HG03095 (cell line): ENCODE results near the gene RELN.
A peak's percentile ranks its signal among the peaks of the same experiment; 100 is the strongest.
"Not testable (repeated sequence)": the region's sequence is repeated elsewhere in the genome, so short reads cannot be mapped to it uniquely, and the experiment has no call there.

Experiments
- ATAC-seq: cut with Tn5 transposase; IDR thresholded peaks from one replicate; pipeline ENCODE4 v1.9.1; 2021; ENCODE audit warnings: moderate library complexity; ENCODE audit not compliant: unreplicated experiment

RELN gene

DNA sequence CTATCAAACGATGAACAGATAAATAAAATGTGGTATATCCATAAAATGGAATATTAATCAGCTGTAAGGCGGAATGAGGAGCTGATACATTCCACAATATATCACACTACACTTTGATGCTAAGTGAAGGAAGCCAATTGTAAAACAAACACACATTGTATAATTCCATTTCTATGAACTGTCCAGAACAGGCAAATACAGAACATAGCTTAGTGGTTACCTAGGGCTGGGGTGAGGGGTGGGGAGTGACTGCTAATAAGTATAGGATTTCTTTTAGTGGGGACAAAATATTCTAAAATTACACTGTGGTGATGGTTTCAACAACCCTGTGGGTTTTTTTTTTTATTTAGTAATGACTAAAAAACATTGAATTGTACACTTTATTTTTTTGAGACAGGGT is 461.3 kb downstream of the RELN start:
- no peak for ATAC-seq

DNA sequence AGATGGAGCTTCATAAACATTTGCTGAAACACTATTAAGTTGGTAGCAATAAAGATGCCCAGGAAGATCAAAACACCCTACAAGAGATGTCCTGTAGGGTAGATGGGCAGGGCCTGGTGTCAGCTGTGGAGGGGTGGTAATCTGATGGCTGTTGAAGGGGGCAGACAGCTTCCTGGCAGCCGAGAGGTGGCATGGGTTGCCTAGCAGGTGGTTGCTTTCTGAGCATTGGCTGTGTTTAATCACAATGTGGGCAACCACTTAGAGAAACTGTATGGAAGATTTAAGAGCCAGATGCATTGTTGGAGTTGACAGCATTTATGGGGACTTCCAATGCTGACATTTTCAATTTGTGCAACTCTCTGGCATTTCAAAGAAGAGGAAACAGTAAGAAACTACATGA is 463.5 kb downstream of the RELN start:
- ATAC-seq: no peak

DNA sequence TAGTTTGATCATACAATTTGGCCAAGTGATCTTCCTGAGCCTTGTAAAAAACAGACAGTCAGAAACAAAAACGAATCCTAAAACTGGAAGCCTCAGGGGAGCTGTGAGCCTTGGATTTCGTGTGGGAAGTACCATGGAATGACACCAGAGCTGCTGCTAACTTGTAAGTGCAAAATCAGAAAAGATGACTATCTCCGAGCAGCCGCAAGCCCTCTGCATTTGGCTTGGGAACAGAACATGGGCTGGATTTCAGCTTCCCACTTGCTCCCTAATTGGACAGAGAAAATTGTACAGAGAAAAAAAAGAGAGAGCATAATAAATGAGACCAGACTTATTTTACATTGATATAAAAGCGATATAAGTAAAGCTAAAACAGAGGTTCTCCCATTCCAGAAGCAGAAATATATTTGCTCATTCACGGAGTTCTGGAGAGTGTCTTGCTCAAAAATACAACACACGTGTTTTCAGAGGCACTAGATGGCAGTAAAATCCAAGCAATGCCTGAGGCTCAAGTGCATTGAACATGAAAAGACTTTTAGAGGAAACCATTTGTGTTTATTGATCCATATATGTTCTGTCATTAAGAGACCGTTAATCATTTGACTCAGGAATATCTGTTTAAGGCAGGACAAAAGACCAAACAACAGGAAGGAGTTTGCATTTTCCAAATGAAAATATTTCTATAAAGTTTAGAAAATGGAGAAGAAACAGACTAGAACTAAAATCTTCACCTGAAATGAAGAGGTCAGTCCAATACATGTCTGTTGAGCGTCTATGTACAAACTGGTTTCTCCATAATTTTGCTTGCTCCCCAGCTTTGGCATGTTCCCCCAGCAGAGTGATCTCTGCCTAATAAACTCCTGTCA is 465.2 kb downstream of the RELN start:
- no peak for ATAC-seq

DNA sequence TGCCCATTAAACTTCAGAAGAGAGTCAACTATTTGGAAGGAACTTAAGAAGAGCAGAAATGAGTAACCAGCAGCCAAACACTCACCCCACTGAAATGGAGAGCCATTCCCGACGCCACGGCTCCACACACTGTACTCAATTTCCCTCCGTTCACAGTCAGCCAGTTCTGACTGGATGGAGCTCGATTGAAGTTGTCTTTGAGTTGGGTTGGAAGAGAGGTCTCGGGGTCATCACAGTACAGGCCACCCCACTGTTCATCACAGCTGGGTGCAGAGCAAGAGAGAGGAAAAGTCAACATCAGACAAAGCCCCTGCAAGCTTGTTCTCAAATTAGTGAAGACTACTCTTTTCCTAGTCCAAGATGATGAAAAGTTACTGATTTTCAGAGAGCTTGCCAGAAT is 467.5 kb downstream of the RELN start:
- ATAC-seq: no peak

DNA sequence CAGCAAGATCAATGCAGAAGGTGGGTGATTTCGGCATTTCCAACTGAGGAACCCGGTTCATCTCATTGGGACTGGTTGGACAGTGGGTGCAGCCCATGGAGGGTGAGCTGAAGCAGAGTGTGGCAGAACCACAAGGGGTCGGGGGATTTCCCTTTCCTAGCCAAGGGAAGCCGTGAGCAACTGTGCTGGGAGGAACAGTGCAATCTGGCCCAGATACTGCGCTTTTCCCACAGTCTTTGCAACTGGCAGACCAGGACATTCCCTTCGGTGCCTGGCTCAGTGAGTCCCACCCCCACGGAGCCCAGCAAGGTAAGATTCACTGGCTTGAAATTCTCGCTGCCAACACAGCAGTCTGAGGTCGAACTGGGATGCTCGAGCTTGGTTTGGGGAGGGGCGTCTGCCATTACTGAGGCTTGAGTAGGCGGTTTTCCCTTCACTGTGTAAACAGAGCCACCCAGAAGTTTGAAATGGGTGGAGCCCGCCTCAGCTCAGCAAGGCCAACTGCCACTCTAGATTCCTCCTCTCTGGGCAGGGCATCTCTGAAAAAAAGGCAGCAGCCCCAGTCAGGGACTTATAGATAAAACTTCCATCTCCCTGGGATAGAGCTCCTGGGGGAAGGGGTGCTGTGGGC is 484.8 kb downstream of the RELN start:
- ATAC-seq: no peak

DNA sequence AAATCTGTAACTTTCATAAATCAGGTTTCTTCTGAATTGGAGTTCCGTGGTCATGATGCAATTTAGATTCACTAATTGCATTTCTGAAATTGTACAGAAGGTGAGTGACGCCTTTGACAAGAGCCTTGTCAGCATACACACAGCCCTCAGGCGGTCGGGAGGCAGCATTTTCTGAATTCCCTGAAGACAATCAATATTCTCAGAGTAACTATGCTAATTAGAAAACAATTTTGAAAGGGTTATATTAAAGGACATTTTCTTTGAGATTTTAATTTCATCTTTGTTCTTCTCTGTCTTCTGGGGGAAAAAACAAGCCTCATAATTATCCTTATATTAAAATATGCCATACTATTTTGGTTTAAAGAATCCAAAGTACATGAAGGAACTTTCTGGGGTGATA is 488.3 kb downstream of the RELN start:
- ATAC-seq: no peak

DNA sequence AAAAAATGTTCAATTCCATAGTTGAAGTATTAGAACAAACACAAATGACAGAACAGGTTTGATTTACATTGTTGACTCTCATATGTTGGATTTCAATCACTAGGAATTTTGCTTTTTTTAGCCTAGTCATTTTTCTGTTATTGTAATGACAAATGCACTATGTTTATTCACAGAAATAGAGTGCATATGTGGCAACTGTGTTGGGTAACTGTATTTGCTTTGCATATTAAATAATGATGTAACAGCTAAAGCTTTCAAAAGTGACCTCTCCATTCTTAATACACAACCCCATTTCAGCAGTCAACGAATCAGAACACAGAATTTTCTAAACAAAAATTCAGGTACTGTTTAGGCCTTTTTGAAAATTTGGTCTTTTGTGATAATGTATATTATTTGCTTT is 489.5 kb downstream of the RELN start:
- ATAC-seq: no peak

DNA sequence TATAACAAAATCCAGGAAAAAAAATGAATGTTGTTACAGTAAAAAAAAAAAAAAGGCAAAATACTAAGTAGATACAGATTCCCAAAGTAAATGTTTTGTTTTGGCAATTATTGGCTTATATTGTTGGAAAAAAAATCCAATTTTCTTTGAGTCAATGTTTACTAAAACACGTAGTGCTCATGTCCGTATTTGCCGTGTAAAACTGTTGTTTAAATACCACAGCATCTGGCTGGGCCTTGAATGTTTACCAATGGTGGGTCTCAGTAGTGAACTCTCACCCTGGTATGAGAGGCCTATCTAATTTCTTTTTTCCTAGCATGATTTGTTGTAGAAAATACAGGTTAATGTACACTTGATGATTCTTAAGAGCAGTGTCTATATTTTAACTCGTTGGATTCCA is 502.0 kb downstream of the RELN start:
- ATAC-seq: no peak

DNA sequence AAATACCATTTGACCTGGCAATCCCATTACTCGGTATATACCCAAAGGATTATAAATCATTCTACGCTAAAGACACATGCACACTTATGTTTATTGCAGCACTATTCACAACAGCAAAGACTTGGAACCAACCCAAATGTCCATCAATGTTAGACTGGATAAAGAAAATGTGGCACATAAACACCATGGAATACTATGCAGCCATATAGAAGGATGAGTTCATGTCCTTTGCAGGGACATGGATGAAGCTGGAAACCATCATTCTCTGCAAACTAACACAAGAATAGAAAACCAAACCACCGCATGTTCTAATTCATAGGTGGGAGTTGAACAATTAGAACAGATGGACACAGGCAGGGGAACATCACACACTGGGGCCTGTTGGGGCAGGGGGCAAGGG is 502.6 kb downstream of the RELN start:
- ATAC-seq: not testable (repeated sequence)

DNA sequence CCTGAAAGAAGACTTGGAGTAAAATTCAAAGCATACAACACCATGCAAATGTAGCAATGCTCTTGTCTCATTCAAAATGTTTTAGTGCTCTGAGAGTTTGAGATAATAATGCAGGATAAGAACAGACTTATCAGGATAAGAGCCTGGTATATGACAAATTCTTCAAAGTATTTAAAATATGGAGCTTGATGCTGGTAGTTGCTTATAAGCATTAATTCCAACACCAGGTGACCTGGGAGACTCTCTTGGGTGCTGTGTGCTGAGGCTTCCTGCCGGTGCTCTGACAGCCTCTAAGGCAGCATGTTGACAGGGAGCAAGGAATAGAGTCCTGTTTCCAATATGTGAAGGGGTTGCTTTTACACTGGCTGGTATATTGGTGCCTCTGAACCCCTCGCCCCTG is 508.7 kb downstream of the RELN start:
- ATAC-seq: no peak

DNA sequence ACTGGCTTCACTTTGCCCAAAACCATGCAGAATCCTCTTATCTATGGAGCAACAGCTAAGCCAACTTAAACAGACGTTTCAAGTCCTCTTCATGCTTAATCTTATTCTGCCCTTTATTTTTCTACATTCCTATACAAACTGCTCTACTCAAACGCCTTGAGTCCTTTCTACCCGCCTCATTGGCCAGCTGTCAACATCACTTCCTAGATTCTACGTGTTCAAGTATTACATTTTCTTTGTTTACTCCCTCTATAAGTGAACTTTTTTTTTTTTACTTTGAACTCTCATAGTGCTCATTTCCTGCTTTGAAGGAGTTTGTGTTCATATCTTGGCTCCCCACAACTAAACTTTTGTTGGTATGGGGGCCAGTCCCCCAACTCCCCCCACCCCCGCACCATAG is 514.5 kb downstream of the RELN start:
- ATAC-seq: no peak

DNA sequence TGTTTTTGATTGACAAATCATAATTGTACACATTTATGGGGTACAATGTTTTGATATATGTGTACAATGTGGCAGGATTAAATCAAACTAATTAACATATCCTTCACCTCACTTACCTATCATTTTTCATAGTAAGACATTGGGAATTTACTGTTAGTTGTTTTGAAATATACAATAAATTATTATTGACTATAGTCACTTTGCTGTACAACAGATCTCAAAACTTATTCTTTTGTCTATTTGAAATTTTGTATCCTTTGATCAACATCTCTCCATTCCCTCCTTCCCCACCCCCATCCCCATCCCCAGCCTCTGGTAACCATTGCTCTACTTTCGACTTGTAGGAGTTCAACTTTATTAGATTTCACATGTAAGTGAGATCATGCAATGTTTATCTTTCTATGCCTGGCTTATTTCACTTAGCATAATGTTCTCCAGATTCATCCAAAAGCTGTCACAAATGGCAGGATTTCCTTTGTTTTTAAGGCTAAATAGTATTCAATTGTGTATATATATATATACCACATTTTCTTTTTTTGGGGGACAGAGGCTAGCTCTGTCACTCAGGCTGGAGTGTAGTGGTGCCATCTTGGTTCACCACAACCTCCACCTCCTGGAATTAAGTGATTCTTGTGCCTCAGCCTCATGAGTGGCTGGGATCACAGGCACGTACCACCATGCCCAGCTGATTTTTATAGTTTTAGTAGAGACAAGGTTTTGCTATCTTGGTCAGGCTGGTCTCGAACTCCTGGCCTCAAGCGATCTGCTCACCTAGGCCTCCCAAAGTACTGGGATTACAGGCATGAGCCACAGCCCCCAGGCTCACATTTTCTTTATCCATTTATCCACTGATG is 520.1 kb downstream of the RELN start:
- ATAC-seq: no peak

DNA sequence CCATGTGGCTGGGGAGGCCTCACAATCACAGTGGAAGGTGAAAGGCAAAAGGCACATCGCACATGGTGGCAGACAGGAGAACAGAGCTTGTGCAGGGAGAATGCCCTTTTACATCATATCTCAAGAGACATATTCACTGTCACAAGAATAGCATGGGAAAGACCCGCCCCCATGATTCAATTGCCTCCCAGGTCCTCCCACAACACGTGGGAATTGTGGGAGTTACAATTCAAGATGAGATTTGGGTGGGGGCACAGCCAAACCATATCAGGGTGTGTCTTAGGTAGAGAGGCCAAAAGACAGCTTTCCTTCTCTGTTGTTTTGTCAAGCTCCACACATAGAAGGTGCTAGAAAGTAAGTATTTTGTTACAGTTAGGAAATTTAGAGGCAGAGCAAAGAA is 522.6 kb downstream of the RELN start:
- ATAC-seq: no peak

DNA sequence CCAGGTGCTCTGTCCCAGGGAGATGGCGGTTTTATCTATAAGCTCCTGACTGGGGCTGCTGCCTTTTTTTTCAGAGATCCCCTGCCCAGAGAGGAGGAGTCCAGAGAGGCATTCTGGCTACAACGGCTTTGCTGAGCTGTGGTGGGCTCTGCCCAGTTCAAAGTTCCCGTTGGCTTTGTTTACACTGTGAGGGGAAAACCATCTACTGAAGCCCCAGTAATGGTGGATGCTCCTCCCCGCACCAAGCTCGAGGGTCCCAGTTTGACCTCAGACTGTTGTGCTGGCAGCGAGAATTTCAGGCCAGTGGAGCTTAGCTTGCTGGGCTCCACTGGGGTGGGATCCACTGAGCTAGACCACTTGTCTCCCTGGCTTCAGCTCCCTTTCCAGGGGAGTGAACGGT is 527.1 kb downstream of the RELN start:
- ATAC-seq: no peak

DNA sequence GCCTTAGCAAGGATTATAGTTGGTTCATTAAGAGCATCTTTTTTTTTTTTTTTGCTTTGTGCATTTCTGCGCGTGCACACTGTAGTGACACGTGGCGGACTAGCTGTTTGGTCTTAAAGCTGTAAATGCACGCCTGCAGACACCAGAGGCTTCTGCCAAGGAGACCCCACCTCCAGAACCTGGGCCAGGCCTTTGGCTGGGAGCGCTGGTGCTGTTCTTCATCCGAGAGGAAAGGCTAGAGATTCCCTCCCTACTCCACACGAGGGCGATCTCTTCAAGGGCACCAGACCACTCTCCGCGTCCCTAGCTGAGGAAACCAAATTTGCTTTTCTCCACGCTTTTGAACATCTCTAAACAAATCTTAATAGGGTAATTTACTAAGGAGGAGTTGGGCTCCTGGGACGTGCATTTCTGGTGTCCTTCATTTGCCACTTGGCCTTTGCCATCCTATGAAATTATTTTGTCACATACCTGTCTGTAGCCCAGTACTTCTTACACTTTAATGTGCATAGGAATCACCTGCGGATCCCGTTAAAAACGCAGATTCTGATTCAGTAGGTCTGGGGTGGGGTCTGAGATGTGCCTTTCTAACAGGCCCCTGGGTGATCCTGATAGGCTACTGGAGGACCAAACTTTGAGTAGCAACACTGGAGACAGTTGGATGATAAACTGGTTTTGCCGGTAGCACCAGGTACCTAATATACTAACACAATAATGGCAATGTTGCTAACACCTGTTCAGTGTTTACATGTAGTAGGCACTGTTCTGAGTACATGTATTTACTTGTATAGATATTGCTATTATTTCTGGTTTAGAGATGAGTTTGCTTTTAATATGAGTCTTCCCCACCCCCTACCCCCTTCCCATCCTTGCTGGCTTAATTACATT is 542.1 kb downstream of the RELN start:
- ATAC-seq: no peak

DNA sequence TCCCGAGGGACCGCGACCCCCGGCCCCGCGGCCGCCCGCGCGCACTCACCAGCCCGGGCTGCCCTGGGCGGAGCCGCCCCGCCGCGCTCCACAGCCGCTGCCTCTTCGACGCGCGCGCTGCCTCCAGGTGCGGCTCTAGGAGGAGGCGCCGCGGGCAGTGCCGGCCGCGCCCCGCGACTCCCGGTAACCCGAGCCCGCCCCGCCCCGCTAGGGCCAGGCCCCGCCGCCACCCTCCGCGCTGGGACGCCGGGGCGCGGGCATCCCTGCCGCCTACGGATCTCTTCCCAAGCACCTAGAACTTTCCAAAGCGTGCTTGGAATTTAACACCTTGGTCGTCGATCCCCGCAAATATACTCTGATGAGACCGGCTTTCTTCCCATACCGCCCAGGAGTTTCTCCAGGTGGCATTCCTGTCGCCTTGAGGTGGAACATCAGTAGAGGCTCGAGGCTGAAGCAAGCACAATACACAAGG is 543.4 kb downstream of the RELN start, which contains the start of gene SLC26A5:
SLC26A5 (minus strand) TSS at position 159 of the 472 bp plus-strand sequence. CDS start 24,693 bp downstream, outside the sequence.
- ATAC-seq: no peak

DNA sequence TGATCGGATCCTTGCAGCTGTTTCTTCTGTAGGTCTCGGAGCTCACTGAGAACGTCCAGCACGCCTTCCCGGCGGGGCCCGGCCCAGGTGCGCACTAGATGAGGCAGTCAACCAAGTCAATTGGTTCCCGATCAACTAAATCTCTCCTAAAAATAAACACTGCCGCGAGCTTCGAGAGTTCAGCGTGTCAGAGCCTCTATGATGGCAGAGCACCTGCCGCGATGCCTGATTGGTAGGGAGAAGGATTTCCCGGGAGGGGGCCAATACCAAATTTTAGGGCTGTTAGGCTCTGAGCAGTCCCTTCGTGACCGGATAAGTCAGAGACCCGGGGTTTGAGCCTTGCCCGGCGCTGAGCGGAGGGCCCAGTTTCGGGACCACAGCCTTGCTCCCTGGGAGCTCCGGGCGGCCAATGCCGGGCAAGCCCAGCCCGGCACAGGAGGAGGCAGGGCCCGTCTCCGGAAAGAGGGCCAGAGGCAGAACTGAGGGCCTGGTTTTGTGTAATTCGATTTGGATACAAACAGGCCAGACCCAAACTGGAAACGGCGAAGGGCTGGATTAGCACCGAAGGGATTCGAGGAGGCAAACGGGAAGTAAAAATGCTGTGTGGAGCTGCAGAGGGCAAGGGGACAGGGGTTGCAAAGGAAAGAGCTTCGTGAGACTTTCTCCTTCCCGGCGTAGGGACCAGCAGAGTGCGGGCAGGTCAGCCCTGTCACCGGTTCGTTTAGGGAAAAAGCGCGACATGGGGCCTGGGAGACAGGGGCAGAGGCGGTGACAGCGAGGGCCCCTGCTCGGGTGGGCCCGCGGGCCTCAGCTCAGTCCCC is 544.0 kb downstream of the RELN start:
- no peak for ATAC-seq

DNA sequence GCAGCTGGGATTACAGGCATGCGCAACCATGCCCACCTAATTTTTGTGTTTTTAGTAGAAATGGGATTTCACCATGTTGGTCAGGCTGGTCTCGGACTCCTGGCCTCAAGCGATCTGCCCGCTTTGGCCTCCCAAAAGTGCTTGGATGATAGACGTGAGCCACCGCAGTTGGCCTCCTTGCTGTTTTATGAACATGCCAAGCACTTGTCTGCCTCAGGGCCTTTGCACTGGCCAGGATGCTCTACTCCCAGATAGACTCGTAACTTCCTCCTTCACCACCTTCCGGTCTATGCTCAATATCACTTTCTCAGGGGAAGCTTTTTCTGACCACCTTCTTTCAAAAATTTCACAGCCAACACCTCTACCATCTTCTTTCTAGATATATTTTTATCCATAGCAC is 549.8 kb downstream of the RELN start:
- no peak for ATAC-seq

DNA sequence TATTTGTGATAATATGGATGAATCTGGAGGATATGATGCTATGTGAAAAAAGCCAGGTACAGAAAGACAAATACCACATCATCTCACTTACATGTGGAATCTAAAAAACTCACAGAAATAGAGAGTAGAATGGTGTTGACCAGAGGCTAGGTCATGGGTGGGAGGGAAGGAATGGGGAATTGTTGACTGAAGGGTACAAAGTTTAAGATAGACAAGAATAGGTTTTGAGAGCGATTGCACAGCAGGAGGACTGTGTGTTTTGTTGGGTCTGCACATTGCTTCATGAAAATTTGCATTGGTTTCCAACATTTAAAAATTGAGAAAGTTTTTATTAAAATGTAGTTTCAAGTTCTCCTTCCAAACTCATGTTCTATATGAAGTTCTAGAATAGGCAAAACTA is 551.8 kb downstream of the RELN start:
- ATAC-seq: no peak

DNA sequence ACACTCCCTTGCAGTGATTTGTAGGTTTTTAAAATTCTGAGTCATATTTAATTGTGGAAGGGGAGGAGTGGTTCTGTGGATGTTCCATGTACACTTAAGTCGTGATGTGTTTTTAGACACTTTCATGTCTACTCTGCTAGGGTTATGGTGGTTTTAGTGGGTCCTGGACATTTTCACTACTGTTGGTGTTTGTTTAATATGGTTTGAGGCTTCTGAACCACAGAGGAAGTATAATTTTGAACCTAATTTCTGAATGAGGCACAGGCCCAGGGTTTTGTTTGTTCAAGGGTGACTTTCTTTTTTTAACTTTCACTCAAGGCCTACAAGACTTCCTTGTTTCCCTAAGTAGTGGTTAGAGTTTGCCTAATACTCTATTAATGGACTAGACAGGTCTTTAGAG is 556.7 kb downstream of the RELN start:
- peak; percentile 72 for ATAC-seq
